T1000 (cell line): ENCODE measurements around the gene NAT14.

ENCODE experiments used
- DNase-seq: peaks from one replicate; lab custom pipeline; 2025; ENCODE audit warnings: mixed read lengths; lab: John Stamatoyannopoulos, UW

NAT14 gene

DNA sequence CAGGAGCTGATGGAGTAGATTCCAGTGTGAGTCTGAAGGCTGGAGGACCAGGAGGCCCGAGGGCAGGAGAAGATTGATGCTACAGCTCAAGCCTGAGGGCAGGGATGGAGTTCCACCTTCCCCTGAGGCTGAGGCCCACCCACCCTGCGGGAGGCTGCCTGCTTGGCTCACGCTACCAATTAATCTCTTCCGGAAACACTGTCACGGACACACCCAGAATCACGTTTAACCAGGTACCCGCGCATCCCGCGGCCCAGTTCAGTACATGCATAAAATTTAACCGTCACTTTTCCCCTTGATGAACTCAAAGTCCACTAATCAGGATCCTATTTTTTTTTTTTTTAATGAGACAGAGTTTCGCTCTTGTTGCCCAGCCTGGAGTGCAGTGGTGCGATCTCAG lies 13.7 kb upstream of the NAT14 start:
- no peak for DNase-seq

DNA sequence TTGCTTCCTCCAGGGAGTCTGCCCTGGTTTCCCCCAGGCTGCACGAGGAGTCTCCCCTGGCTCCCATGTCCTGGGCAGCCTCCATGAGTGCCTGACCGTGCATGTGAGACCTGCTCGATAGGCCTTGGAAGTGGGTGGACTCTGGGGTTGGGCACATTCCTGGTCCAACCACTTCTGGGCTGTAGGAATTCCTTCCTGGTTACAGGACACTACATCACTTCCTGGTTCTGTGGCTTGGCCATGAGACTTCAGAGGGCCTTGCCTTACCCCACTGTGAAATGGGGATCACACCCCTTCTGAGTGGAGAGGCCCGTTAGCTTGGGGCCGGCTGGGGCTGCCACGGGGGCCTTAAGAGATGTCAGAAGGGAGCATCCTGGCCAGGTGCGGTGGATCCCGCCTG lies 12.5 kb upstream of the NAT14 start:
- no peak for DNase-seq

DNA sequence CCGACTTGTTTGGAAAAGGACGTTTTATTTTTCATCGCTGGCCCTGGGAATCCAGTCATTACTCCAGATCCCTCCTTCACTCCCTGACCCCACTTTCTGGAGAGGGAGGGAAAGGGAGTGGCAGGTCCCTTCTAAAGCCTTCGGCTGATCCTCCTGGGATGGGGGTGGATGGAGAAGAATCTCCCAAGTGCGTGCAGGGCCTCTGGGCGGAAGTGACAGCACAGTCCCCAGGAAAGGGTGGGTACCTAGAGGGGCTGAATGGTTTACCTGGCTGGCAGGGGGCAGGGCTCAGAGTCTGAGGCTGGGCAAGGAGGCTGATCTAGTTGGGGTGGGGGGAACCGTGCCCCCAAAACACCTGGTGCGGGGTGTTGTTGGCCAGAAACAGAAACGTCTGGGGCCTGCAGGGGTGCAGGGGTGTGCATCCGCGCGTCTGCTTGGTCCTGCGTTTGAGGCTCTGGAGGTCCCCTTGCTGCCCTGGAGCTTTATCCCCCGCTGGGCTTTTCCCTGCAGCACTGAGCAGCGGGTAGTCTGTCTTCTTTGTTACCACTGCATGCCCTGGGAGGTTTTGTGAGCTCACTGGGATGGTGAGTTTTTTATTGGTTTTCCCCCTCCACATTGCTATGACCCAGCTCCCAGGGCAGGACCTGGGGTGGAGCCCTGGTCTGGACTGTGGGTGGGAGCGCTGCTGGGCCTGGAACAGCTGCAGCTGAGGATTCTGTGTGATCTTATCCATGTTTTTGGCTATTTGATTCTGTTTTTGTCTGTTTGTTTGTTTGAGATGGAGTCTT lies 11.6 kb upstream of the NAT14 start:
- DNase-seq, result no peak

DNA sequence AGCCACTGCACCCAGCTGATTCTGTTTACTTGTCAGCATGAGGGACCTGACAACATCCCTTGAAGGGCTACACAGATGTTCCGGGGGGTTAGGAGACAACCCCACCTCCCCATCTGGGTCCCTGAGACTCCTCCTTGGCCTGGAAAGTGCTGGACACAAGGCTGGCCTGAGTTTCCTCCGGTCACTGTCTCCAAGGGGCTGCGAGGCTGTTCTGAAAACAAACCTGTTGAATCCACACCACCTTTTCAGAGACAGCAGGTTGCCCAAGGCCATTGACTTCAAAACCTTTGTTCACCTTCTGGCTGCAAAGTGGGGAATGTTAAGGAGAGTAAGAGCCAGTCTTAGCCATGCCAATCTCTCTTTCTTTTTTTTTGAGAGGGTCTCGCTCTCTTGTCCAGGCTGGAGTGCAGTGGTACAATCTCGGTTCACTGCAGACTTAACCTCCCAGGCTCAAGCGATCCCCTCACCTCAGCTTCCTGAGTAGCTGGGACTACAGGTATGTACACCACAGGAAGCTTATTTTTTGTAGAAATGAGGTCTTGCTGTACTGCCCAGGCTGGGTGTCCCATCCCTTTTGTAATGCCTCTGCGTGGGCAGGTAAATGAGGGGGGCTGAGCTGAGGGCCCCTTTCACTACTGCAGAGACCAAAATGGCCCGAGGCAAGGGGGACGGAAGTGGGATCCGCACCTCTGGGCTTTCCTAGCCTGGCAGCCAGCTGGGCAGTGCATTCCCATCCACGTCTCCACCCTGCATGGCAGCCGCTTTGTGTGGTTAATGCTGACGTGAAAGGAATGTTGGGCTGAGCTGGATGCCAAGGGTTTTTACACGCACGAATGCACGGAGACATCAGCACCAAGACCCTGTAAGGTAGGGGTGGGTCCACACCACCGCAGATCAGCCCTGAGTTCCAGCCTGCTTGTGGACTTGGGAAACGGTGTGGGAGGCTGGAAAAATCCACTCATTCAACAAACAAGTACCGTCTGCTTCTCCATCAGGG lies 10.4 kb upstream of the NAT14 start:
- no peak for DNase-seq

DNA sequence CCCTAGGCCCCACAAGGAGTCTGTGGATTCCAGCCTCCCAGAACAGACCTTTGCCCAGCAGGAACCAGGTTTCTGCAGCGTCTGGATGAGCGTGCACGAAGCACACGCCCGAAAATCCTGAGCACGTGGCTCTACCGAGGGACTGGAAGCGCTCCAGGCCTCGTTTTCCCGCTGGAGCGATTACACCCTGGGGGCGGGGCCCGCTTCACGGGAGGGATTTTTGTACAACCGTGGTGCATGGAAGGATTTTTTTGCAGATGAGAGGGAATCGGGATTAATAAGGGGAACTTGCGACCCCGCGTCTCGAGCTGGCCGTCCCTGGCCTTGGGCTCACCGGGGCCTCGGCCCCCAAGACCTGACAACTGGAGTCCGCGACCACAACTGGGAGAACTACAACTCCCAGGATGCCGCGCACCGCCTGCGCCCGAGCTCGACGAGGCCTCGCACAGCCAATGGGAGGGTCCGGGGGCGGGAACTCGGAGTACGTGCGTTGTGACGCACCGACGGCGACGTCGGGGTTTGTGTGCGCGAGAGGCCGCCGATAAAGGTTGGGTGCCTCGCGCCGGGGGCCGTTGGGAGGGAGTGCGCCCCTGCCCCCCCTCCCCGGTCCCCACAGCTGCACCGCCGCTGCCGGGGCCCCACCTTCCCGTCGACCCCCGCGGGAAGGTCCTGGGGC lies 8.8 kb upstream of the NAT14 start, which contains the start of gene ZNF628:
TSS of gene ZNF628 (plus strand) at position 518 of the 676 bp plus-strand sequence. CDS start 3,294 bp downstream, outside the sequence.
- peak; percentile 91 for DNase-seq

DNA sequence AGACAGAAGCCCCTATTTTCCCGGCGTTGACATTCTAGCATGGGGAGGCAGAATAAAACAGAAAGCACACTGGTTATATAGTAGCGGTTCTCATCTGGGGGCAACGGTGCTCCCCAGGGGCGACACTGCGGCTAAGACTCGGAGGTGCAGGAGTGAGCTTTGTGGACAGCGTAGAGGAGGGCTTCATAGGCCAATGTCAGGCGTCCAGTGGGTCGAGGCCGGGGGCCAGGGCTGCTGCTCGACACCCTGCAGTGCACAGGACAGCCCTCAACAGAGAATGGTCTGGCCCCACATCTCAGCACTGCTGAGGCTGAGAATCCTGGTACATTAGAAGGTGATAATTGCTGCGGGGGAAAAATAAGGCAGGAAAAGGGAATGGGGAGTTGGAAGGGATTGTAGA lies 7.1 kb upstream of the NAT14 start:
- DNase-seq, result no peak

DNA sequence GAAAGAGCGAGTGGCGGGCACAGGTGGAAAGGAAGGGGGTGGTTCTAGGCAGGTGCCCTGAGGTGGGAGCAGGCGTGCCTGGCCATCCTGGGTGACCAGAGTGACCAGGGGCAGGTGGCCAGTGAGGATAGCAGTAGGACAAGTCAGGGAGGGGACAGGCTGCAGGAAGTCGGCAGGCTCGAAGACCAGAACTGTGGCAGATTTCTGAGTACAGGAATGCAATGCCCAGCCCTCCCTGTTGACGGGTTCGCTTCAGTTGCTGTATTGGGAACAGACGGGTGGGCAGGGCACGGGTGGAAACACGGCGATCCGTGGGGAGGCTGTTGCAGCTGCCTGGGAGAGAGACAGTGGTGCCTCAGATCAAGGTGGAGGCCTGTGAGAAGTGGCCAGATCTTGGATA lies 6.6 kb upstream of the NAT14 start:
- no peak for DNase-seq

DNA sequence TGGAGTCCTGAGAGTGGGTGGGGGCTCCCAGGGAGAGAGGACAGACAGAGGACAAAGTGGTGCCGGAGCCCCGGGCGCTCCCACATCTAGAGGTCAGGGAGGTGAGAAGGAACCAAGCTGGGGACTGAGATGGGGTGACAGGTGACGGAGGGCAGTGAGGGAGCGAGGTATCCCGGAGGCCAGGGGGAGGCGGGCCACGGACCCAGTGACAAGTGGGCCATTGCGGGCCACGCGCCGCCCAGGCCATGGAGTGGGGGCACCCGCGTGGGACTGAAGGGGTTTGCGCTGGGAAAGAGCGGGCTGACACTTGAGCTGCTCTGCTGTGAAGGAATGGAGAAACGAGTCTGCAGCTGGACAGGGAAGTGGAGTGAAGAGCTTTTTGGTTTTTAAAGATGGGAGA lies 5.9 kb upstream of the NAT14 start:
- DNase-seq, result no peak

DNA sequence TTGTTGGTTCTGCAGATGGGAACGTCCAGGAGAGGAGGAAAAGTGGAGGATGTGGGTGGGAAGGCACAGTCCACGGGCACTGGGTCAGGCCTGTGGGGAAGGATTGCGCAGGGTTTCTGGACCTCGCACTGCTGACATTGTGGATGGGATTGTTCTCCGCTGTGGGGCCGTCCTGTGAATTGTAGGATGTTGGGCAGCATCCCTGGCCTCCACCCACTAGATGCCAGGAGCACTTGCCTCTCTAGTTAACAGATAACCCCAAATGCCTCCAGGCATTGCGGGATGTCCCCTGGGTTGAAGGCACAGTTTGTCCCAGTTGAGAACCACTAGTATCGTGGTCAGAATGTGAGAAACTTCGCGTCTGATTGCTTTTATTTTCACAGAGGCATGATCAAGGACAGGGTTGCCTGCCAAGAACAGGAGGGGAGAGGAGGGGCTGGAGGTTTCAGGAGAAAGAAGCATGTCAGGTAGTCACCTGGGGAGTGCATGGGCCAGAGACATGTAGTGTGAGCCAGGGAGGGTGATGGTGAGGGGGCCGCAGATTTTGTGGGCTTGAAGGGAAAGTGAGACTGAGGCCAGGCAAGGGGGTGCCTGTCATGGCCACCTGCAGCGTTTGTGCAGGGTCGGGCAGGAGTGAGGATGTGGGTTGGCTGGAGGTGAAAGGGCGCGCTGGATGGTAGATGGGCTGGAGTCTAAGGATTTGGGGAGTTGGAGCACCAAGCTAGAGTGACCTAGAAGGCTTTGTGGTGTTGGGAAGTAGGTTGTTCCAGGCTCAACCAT lies 5.3 kb upstream of the NAT14 start:
- DNase-seq, result no peak

DNA sequence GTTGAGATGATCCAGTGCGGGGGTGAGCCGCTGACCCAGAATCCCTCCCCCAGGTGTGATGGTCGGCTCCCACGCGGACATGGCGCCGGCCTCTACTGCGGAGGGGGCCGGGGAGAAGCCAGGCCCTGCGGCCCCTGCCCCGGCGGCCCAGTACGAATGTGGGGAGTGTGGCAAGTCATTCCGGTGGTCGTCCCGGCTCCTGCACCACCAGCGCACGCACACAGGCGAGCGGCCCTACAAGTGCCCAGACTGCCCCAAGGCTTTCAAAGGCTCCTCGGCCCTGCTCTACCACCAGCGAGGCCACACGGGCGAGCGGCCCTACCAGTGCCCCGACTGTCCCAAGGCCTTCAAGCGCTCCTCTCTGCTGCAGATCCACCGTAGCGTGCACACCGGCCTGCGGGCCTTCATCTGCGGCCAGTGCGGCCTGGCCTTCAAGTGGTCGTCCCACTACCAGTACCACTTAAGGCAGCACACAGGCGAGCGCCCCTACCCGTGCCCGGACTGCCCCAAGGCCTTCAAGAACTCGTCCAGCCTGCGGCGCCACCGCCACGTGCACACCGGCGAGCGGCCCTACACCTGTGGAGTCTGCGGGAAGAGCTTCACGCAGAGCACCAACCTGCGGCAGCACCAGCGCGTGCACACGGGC lies 3.7 kb upstream of the NAT14 start:
- no peak for DNase-seq

DNA sequence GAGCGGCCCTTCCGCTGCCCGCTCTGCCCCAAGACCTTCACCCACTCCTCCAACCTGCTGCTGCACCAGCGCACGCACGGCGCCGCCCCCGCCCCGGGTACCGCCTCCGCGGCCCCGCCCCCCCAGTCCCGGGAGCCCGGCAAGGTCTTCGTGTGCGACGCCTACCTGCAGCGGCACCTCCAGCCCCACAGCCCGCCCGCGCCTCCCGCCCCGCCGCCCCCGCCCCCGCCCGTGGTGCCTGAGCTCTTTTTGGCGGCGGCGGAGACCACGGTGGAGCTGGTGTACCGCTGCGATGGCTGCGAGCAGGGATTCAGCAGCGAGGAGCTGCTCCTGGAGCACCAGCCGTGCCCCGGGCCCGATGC lies 3.2 kb upstream of the NAT14 start:
- DNase-seq, result no peak

DNA sequence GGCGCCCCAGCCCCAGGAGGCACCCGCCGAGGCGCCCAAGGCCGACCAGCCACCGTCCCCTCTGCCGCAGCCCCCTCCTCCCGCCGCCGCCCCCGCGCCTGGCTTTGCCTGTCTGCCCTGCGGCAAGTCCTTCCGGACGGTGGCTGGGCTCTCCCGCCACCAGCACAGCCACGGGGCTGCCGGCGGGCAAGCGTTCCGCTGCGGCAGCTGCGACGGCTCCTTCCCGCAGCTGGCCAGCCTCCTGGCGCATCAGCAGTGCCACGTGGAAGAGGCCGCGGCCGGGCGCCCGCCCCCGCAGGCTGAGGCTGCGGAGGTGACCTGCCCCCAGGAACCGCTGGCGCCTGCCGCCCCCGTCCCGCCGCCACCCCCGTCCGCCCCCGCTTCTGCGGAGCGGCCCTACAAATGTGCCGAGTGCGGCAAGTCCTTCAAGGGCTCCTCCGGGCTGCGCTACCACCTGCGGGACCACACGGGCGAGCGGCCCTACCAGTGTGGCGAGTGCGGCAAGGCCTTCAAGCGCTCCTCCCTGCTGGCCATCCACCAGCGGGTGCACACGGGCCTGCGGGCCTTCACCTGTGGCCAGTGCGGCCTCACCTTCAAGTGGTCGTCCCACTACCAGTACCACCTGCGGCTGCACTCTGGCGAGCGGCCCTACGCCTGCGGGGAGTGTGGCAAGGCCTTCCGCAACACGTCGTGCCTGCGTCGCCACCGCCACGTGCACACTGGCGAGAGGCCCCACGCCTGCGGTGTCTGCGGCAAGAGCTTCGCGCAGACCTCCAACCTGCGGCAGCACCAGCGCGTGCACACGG lies 2.6 kb upstream of the NAT14 start:
- no peak for DNase-seq

DNA sequence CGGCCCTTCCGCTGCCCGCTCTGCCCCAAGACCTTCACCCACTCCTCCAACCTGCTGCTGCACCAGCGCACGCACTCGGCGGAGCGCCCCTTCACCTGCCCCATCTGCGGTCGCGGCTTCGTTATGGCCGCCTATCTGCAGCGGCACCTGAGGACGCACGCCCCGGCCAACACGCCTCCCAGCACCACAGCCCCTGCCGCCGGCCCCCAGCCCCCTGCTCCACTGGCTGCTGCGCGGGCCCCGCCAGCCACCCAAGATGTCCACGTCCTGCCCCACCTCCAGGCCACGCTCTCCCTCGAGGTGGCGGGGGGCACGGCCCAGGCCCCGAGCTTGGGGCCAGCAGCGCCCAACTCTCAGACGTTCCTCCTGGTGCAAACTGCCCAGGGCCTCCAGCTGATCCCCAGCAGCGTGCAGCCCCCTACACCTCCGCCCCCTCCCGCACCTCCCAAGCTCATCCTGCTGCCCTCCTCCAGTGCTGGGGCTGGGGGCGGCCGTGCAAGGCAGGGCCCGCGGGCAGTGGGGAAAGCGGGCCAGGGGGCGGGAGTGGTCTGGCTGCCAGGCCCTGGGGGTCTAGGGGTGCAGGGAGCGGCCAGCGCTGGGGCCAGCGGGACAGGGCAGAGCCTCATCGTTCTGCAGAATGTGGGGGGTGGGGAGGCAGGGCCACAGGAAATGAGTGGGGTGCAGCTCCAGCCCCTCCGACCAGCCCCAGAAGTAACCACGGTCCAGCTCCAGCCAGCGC lies 1.9 kb upstream of the NAT14 start:
- no peak for DNase-seq

DNA sequence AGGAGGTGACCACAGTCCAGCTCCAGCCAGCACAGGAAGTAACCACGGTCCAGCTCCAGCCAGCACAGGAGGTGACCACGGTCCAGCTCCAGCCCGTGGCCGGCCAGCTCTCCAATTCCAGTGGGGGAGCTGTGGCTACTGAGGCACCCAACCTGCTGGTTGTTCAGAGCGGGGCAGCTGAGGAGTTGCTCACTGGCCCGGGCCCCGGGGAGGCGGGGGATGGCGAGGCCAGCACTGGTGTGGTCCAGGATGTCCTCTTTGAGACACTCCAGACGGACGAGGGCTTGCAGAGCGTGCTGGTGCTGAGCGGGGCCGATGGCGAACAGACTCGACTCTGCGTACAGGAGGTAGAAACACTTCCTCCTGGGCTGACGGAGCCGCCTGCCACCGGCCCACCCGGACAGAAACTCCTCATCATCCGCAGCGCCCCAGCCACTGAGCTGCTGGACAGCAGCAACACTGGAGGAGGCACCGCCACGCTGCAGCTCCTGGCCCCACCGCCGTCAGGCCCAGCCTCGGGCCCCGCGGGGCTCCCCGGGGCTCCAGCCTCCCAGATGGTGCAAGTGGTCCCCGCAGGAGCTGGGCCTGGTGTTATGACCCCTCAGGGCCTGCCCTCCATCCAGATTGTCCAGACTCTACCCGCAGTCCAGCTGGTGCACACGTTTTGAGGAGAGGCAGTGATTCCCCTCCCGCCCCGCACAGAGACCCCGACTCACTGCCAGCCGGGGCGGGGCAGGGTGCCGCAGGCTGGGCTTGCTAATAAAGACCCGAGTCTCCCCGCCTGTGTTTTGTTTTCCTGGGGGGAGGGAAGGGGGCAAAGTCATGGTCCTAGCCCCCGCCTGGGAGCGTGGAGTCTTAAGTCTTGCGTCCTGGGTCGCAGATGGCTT lies 1.0 kb upstream of the NAT14 start:
- no peak for DNase-seq

DNA sequence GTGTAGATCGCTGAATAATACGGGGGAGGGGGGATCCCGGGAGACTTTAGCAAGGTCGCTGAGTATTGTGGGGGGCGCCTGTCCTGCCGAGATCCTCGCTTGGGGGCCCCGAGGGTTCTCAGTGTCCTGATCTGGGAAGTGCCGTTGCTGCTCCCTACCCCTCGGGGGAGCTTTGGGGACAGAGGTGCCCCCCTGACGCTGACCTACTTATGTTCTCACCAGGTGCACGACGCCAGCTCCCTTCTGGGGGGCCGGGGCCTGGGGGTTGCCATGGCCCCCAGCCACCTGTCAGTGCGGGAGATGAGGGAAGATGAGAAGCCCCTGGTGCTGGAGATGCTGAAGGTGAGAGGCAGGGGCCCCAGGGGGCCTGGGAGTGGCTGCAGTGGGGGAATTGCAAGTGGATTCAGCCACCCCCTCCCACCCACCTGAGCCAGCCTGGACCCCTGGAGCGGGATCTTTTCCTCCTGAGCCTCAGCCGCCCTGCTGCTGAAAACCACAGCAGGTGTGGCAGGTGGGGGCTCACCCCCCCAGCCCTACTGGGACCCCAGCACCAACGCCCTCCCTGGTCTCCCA lies 537 bp downstream of the NAT14 start:
- no peak for DNase-seq

DNA sequence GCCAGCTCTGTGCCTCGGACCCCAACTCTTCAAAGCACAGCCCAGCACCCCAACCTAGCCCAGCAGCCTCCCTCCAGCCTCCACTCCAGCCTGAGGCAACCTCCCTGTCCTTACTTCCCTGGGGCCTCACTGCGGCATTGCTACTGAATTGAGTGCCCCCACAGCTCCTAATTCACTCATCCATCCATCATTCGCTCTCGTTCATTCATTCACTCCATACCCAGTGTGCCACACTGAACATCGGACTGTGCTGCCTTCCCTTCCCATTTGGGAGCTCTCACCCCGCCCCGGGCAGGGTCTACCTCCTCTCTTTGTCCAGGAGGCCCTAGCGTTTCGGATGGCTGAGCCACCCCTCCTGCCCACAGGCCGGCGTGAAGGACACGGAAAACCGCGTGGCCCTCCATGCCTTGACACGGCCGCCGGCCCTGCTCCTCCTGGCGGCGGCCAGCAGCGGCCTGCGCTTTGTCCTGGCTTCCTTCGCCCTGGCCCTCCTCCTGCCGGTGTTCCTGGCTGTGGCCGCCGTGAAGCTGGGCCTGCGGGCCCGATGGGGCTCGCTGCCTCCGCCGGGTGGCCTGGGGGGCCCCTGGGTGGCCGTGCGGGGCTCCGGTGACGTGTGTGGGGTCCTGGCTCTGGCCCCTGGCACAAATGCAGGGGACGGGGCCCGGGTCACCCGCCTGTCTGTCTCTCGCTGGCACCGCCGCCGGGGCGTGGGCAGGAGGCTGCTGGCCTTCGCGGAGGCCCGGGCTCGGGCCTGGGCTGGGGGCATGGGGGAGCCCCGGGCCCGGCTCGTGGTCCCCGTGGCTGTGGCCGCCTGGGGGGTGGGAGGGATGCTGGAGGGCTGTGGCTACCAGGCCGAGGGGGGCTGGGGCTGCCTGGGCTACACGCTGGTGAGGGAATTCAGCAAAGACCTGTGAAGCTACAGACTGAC lies 1.3 kb downstream of the NAT14 start:
- DNase-seq, result no peak
